Renal cortex interstitium (tissue), 15 donors: ENCODE data around the gene IFTAP. TPM values are rescaled to one million over a fixed set of nuclear protein-coding genes. Genes with fewer than 3 reads are reported as not detected.
A peak's percentile ranks its signal among the peaks of the same experiment; 100 is the strongest.
"Not testable (repeated sequence)": the region's sequence is repeated elsewhere in the genome, so short reads cannot be mapped to it uniquely, and the experiment has no call there.

Source experiments
- DNase-seq, 11 donors: peaks; one replicate each; pipeline ENCODE4 v3.0.0-alpha.2; 2013; ENCODE audit warnings: low read depth in 9 of 11, low spot score in 4 of 11; ENCODE audit errors: extremely low read depth in 1 of 11
- long read RNA-seq, 16 experiments: transcript quantifications; one replicate each; lab custom pipeline, GENCODE V29; 2026
- polyA plus RNA-seq, 3 donors: library from polyadenylated mRNA; unstranded; fragments of 120-200 nt; gene quantifications; one replicate each; pipeline ENCODE4 v1.2.1, GENCODE V29; 2013; ENCODE audit not compliant: insufficient read length in 3 of 3

Gene IFTAP
- polyA plus RNA-seq = 10 to 100 TPM; 47.1 to 62.9 (median 57.4) TPM
- long read RNA-seq, donor 1, partial matches to known transcripts = 0 of 12 reads
- long read RNA-seq, donor 1, other reads (novel, unspliced or antisense) = 0 of 12 reads
- long read RNA-seq, donor 2, transcript C11orf74-208 (6 exons, 694 nt) = minor isoform, 7 of 18 reads
- long read RNA-seq, donor 2, transcript C11orf74-201 (6 exons, 863 nt) = major isoform, 9 of 18 reads
- long read RNA-seq, donor 2, partial matches to known transcripts = 0 of 18 reads
- long read RNA-seq, donor 2, other reads (novel, unspliced or antisense) = 0 of 18 reads
- long read RNA-seq, donor 3, transcript C11orf74-208 (6 exons, 694 nt) = minor isoform, 8 of 36 reads
- long read RNA-seq, donor 3, transcript C11orf74-203 (6 exons, 1,062 nt) = minor isoform, 6 of 36 reads
- long read RNA-seq, donor 3, transcript C11orf74-201 (6 exons, 863 nt) = major isoform, 16 of 36 reads
- long read RNA-seq, donor 3, partial matches to known transcripts = 0 of 36 reads
- long read RNA-seq, donor 3, other reads (novel, unspliced or antisense) = 0 of 36 reads
- long read RNA-seq, donor 4, transcript C11orf74-208 (6 exons, 694 nt) = major isoform, 9 of 20 reads
- long read RNA-seq, donor 4, partial matches to known transcripts = 0 of 20 reads
- long read RNA-seq, donor 4, other reads (novel, unspliced or antisense) = 0 of 20 reads
- long read RNA-seq, donor 5 = 0 reads
- long read RNA-seq, donor 6, transcript C11orf74-201 (6 exons, 863 nt) = major isoform, 7 of 22 reads
- long read RNA-seq, donor 6, transcript C11orf74-208 (6 exons, 694 nt) = major isoform, 7 of 22 reads
- long read RNA-seq, donor 6, partial matches to known transcripts = 0 of 22 reads
- long read RNA-seq, donor 6, other reads (novel, unspliced or antisense) = 0 of 22 reads
- long read RNA-seq, donor 7, transcript C11orf74-208 (6 exons, 694 nt) = major isoform, 14 of 35 reads
- long read RNA-seq, donor 7, transcript C11orf74-201 (6 exons, 863 nt) = major isoform, 14 of 35 reads
- long read RNA-seq, donor 7, partial matches to known transcripts = 0 of 35 reads
- long read RNA-seq, donor 7, other reads (novel, unspliced or antisense) = 0 of 35 reads
- long read RNA-seq, donor 8, transcript C11orf74-203 (6 exons, 1,062 nt) = minor isoform, 6 of 47 reads
- long read RNA-seq, donor 8, transcript C11orf74-208 (6 exons, 694 nt) = minor isoform, 10 of 47 reads
- long read RNA-seq, donor 8, transcript C11orf74-201 (6 exons, 863 nt) = major isoform, 19 of 47 reads
- long read RNA-seq, donor 8, partial matches to known transcripts = 5 of 47 reads
- long read RNA-seq, donor 8, other reads (novel, unspliced or antisense) = 0 of 47 reads
- long read RNA-seq, donor 9, transcript C11orf74-201 (6 exons, 863 nt) = minor isoform, 8 of 23 reads
- long read RNA-seq, donor 9, transcript C11orf74-208 (6 exons, 694 nt) = major isoform, 11 of 23 reads
- long read RNA-seq, donor 9, partial matches to known transcripts = 0 of 23 reads
- long read RNA-seq, donor 9, other reads (novel, unspliced or antisense) = 0 of 23 reads
- long read RNA-seq, donor 10, transcript C11orf74-201 (6 exons, 863 nt) = major isoform, 23 of 40 reads
- long read RNA-seq, donor 10, transcript C11orf74-208 (6 exons, 694 nt) = minor isoform, 7 of 40 reads
- long read RNA-seq, donor 10, partial matches to known transcripts = 0 of 40 reads
- long read RNA-seq, donor 10, other reads (novel, unspliced or antisense) = 0 of 40 reads
- long read RNA-seq, donor 11, transcript C11orf74-208 (6 exons, 694 nt) = major isoform, 14 of 30 reads
- long read RNA-seq, donor 11, transcript C11orf74-201 (6 exons, 863 nt) = minor isoform, 7 of 30 reads
- long read RNA-seq, donor 11, partial matches to known transcripts = 0 of 30 reads
- long read RNA-seq, donor 11, other reads (novel, unspliced or antisense) = 0 of 30 reads
- long read RNA-seq, donor 12, partial matches to known transcripts = 0 of 9 reads
- long read RNA-seq, donor 12, other reads (novel, unspliced or antisense) = 0 of 9 reads
- long read RNA-seq, donor 13 = 0 reads
- long read RNA-seq, donor 14, transcript C11orf74-201 (6 exons, 863 nt) = major isoform, 9 of 26 reads
- long read RNA-seq, donor 14, transcript C11orf74-208 (6 exons, 694 nt) = minor isoform, 8 of 26 reads
- long read RNA-seq, donor 14, partial matches to known transcripts = 0 of 26 reads
- long read RNA-seq, donor 14, other reads (novel, unspliced or antisense) = 0 of 26 reads
- long read RNA-seq, donor 15, transcript C11orf74-201 (6 exons, 863 nt) = major isoform, 5 of 9 reads
- long read RNA-seq, donor 15, partial matches to known transcripts = 0 of 9 reads
- long read RNA-seq, donor 15, other reads (novel, unspliced or antisense) = 0 of 9 reads
- long read RNA-seq, donor 16, transcript C11orf74-203 (6 exons, 1,062 nt) = minor isoform, 10 of 52 reads
- long read RNA-seq, donor 16, transcript C11orf74-202 (4 exons, 633 nt) = minor isoform, 5 of 52 reads
- long read RNA-seq, donor 16, transcript C11orf74-208 (6 exons, 694 nt) = minor isoform, 12 of 52 reads
- long read RNA-seq, donor 16, transcript C11orf74-201 (6 exons, 863 nt) = major isoform, 16 of 52 reads
- long read RNA-seq, donor 16, partial matches to known transcripts = 0 of 52 reads
- long read RNA-seq, donor 16, other reads (novel, unspliced or antisense) = 0 of 52 reads

GRCh38 chr11:36594316-36594989 lies at the start of gene IFTAP:
IFTAP (plus strand) TSS chr11:36594502; CDS start chr11:36610104, 15,602 bp downstream.
- DNase-seq = peak; percentile 74 to 96 (median 87)

- DNase-seq = no peak
These were observed 43.8 kb upstream of the IFTAP start for GRCh38 chr11:36550385-36551115.

- DNase-seq = not testable (repeated sequence)
These were observed 36.9 kb upstream of the IFTAP start for GRCh38 chr11:36557390-36557789.

GRCh38 chr11:36557991-36558390 lies 36.3 kb upstream of the IFTAP start:
- DNase-seq = no peak

GRCh38 chr11:36558571-36559413 lies 35.5 kb upstream of the IFTAP start:
- no peak for DNase-seq

GRCh38 chr11:36564376-36565030 lies 29.8 kb upstream of the IFTAP start:
- DNase-seq = peak; percentile 41 to 83 (median 60)

GRCh38 chr11:36565031-36565610 lies 29.2 kb upstream of the IFTAP start:
- no peak for DNase-seq

- DNase-seq = no peak
These were observed 27.8 kb upstream of the IFTAP start for GRCh38 chr11:36566407-36567053.

- no peak for DNase-seq
These were observed 26.6 kb upstream of the IFTAP start, which contains the start of gene RAG1 for GRCh38 chr11:36567694-36568093. RAG1 (plus strand) TSS chr11:36568007; CDS start chr11:36573305, 5,298 bp downstream.

GRCh38 chr11:36569095-36569494 lies 25.2 kb upstream of the IFTAP start:
- DNase-seq = no peak

- no peak for DNase-seq
These were observed 19.8 kb upstream of the IFTAP start for GRCh38 chr11:36574486-36574885.

GRCh38 chr11:36577373-36577772 lies 16.9 kb upstream of the IFTAP start:
- DNase-seq = no peak

GRCh38 chr11:36577859-36578258 lies 16.4 kb upstream of the IFTAP start:
- no peak for DNase-seq
